CD14-positive monocyte (primary cell): ENCODE measurements around the gene PDE8B. TPM values are rescaled to one million over a fixed set of nuclear protein-coding genes. Genes with fewer than 3 reads are reported as not detected.

Source experiments
- DNase-seq, 3 donors: peaks; one replicate each; pipeline ENCODE4 v3.0.0-alpha.2; 2011 to 2022
- H2AFZ ChIP-seq: 2 replicates; pipeline ENCODE4 v1.6.0; 2012; ENCODE audit warnings: mild to moderate bottlenecking, low read depth, low read length, inconsistent platforms; ENCODE audit not compliant: insufficient read depth, poor library complexity, severe bottlenecking
- H3K27ac ChIP-seq, 2 donors: 1 replicate in 1 of 2; 2 replicates in 1 of 2; pipeline ENCODE4 v1.5.1; 2012 to 2013; ENCODE audit warnings: low read length in 2 of 2, control low read depth in 1 of 2, inconsistent platforms in 1 of 2, low read depth in 1 of 2, mild to moderate bottlenecking in 1 of 2
- H3K27me3 ChIP-seq, 2 donors: one replicate each; pipeline versions ENCODE4 v1.6.0 to v1.6.1; 2011 to 2013; ENCODE audit warnings: low read length in 2 of 2; ENCODE audit not compliant: control insufficient read depth in 2 of 2, insufficient read depth in 2 of 2
- H3K36me3 ChIP-seq, 2 donors: replicated peaks in 1 of 2; 1 replicate in 1 of 2; 2 replicates in 1 of 2; pipeline versions ENCODE4 v1.5.1 to v1.6.1; 2012 to 2013; ENCODE audit warnings: low read length in 2 of 2, control low read depth in 1 of 2, inconsistent platforms in 1 of 2, mild to moderate bottlenecking in 1 of 2; ENCODE audit not compliant: insufficient read depth in 2 of 2, control insufficient read depth in 1 of 2
- H3K4me1 ChIP-seq, 2 donors: 1 replicate in 1 of 2; 2 replicates in 1 of 2; pipeline versions ENCODE4 v1.5.1 to v1.6.1; 2012 to 2013; ENCODE audit warnings: low read length in 2 of 2, control low read depth in 1 of 2, inconsistent platforms in 1 of 2, mild to moderate bottlenecking in 1 of 2, moderate library complexity in 1 of 2; ENCODE audit not compliant: insufficient read depth in 2 of 2, control insufficient read depth in 1 of 2
- H3K4me2 ChIP-seq: replicated peaks from 2 replicates; pipeline ENCODE3; 2012; ENCODE audit warnings: low read length, moderate library complexity, mild to moderate bottlenecking; ENCODE audit not compliant: poor library complexity, severe bottlenecking; ENCODE audit errors: extremely low read depth
- H3K4me3 ChIP-seq, 3 experiments: fragments of 200-600 bp in 1 of 3; sonication (generic) in 1 of 3; replicated peaks in 1 of 3; 1 replicate in 2 of 3; 2 replicates in 1 of 3; pipeline ENCODE4 v1.5.1; 2011 to 2013; ENCODE audit warnings: low read length in 3 of 3, mild to moderate bottlenecking in 3 of 3, control low read depth in 2 of 3, low read depth in 2 of 3, inconsistent platforms in 1 of 3, moderate library complexity in 1 of 3
- H3K79me2 ChIP-seq: 2 replicates; pipeline ENCODE4 v1.6.0; 2012; ENCODE audit warnings: mild to moderate bottlenecking, control low read depth, inconsistent platforms, low read length, moderate library complexity; ENCODE audit not compliant: insufficient read depth
- H3K9ac ChIP-seq: 2 replicates; pipeline ENCODE4 v1.6.0; 2017; ENCODE audit warnings: low read length, mild to moderate bottlenecking; ENCODE audit not compliant: insufficient read depth, poor library complexity, severe bottlenecking
- H3K9me3 ChIP-seq, 2 donors: replicated peaks in 1 of 2; 1 replicate in 1 of 2; 2 replicates in 1 of 2; pipeline versions ENCODE4 v1.5.1 to v1.6.1; 2012 to 2013; ENCODE audit warnings: low read length in 2 of 2, control low read depth in 1 of 2; ENCODE audit not compliant: control insufficient read depth in 1 of 2, insufficient read depth in 1 of 2
- H4K20me1 ChIP-seq: 2 replicates; pipeline ENCODE4 v1.6.0; 2012; ENCODE audit warnings: mild to moderate bottlenecking, low read length, control low read depth, moderate library complexity; ENCODE audit not compliant: insufficient read depth
- H3K27ac Mint-ChIP-seq, 7 donors: one replicate each; pipeline ENCODE4 v1.8.0; 2020; ENCODE audit warnings: mild to moderate bottlenecking in 7 of 7, mixed read lengths in 7 of 7, moderate library complexity in 6 of 7, inconsistent platforms in 2 of 7
- H3K27me3 Mint-ChIP-seq, 3 donors: one replicate each; pipeline ENCODE4 v1.8.0; 2021 to 2022; ENCODE audit warnings: low read depth in 3 of 3, mild to moderate bottlenecking in 3 of 3, mixed read lengths in 3 of 3, moderate library complexity in 3 of 3, inconsistent platforms in 1 of 3
- H3K36me3 Mint-ChIP-seq, 2 donors: one replicate each; pipeline ENCODE4 v1.8.0; 2020; ENCODE audit warnings: mixed read lengths in 2 of 2, inconsistent platforms in 1 of 2, mild to moderate bottlenecking in 1 of 2
- H3K4me1 Mint-ChIP-seq: one replicate; pipeline ENCODE4 v1.8.0; 2020; ENCODE audit warnings: mild to moderate bottlenecking, mixed read lengths
- H3K4me3 Mint-ChIP-seq, 2 donors: one replicate each; pipeline ENCODE4 v1.8.0; 2020; ENCODE audit warnings: mild to moderate bottlenecking in 2 of 2, mixed read lengths in 2 of 2, moderate library complexity in 1 of 2
- H3K9me3 Mint-ChIP-seq, 7 donors: one replicate each; pipeline ENCODE4 v1.8.0; 2020 to 2022; ENCODE audit warnings: mixed read lengths in 7 of 7, mild to moderate bottlenecking in 6 of 7, moderate library complexity in 6 of 7, inconsistent platforms in 2 of 7
- CTCF ChIP-seq: fragments of 200-600 bp; IDR thresholded peaks from one replicate; pipeline ENCODE4 v1.8.0; 2022; ENCODE audit warnings: antibody characterized with exemption, mild to moderate bottlenecking
- WGBS: methylation state at CpG from one replicate; pipeline ENCODE4 v1.1.5; 2013; ENCODE audit warnings: missing lambda C conversion rate; ENCODE audit not compliant: insufficient coverage; 5-methylcytosine and 5-hydroxymethylcytosine counted together
- intact Hi-C, 2 donors: fragments of 100-400 bp; cut with micrococcal nuclease; formaldehyde crosslinking; loops; one replicate each; pipeline versions ENCODE4 v1.15.0 to v1.15.1; 2023
- polyA plus RNA-seq, 3 donors: library from polyadenylated mRNA; depleted of rRNA in 1 of 3; unstranded in 2 of 3; stranded (reverse) in 1 of 3; fragments of 300-500 nt in 2 of 3; fragments of >200 nt in 1 of 3; fragmentation: Illumina TruSeq in 2 of 3; gene quantifications; 1 replicate in 2 of 3; 2 replicates in 1 of 3; pipeline ENCODE4 v1.2.3, GENCODE V29; 2012 to 2021

Gene PDE8B
- polyA plus RNA-seq, 3 donors, result 0.11 to 0.61 (median 0.29) TPM

- no peaks in the 10 kb centered on the region for H3K36me3 Mint-ChIP-seq
- Histone ChIP-seq H3K27me3 (no peaks in the 10 kb centered on the region), H2AFZ (no peak overlapping the region), H3K4me3 (no peak overlapping the region), H3K36me3 (no peaks in the 10 kb centered on the region), H3K4me2 (no peak overlapping the region), H3K9ac (no peak overlapping the region), H3K9me3 (no peaks in the 10 kb centered on the region), H3K4me1 (no peaks in the 10 kb centered on the region), H4K20me1 (no peaks in the 10 kb centered on the region), H3K79me2 (no peaks in the 10 kb centered on the region), H3K27ac (no peak overlapping the region)
- no peak overlapping the region for H3K4me3 Mint-ChIP-seq
- DNase-seq, result no peak
- peak overlapping the region in 2 of 7 donors; percentile 47 to 66 for H3K27ac Mint-ChIP-seq
- peaks cover 4% of the 10 kb centered on the region for H3K4me1 Mint-ChIP-seq
- 84% methylated on average over 8 of the region's 12 CpGs for WGBS
- H3K27me3 Mint-ChIP-seq, result no peaks in the 10 kb centered on the region
- H3K9me3 Mint-ChIP-seq, result peaks cover 0 to 2% (median 0%) of the 10 kb centered on the region in 7 donors
- no peak for TF ChIP-seq CTCF
- intact Hi-C loops, result no loop called here
These were observed 97.9 kb downstream of the PDE8B start for GRCh38 chr5:77308154-77308960.

- TF ChIP-seq CTCF, result no peak
- no peaks in the 10 kb centered on the region for H3K36me3 Mint-ChIP-seq
- Histone ChIP-seq H4K20me1 (no peaks in the 10 kb centered on the region), H3K9me3 (no peaks in the 10 kb centered on the region), H3K9ac (no peak overlapping the region), H3K4me2 (no peak overlapping the region), H3K27ac (no peak overlapping the region), H3K36me3 (no peaks in the 10 kb centered on the region), H3K27me3 (no peaks in the 10 kb centered on the region), H2AFZ (no peak overlapping the region), H3K4me3 (no peak overlapping the region), H3K4me1 (no peaks in the 10 kb centered on the region), H3K79me2 (no peaks in the 10 kb centered on the region)
- no peak for DNase-seq
- no peak overlapping the region for H3K4me3 Mint-ChIP-seq
- no CpG with 5 or more reads among the region's 2 CpGs for WGBS
- no peak overlapping the region for H3K27ac Mint-ChIP-seq
- H3K4me1 Mint-ChIP-seq, result peaks cover 4% of the 10 kb centered on the region
- H3K9me3 Mint-ChIP-seq, result peaks cover 0 to 2% (median 0%) of the 10 kb centered on the region in 7 donors
- intact Hi-C loops, result no loop called here
- H3K27me3 Mint-ChIP-seq, result no peaks in the 10 kb centered on the region
These were observed 98.7 kb downstream of the PDE8B start for GRCh38 chr5:77309140-77309539.
